Sigmoid colon (tissue), 7 donors: ENCODE results near the gene BIVM. TPM values are rescaled to one million over a fixed set of nuclear protein-coding genes. Genes with fewer than 3 reads are reported as not detected.

Source experiments
- DNase-seq: peaks from one replicate; pipeline ENCODE4 v3.0.0-alpha.2; 2019
- H3K27ac ChIP-seq, 4 donors: fragments of 200-600 bp; sonication (generic); one replicate each; pipeline ENCODE4 v1.5.1; 2016 to 2019; ENCODE audit warnings: mild to moderate bottlenecking in 1 of 4
- H3K27me3 ChIP-seq, 3 donors: fragments of 200-600 bp; sonication (generic); one replicate each; pipeline ENCODE4 v1.5.1; 2019; ENCODE audit warnings: mild to moderate bottlenecking in 1 of 3
- H3K36me3 ChIP-seq, 4 donors: fragments of 200-600 bp; sonication (generic); one replicate each; pipeline ENCODE4 v1.5.1; 2016 to 2019
- H3K4me1 ChIP-seq, 4 donors: fragments of 200-600 bp; sonication (generic); one replicate each; pipeline ENCODE4 v1.5.1; 2017 to 2019
- H3K4me3 ChIP-seq, 4 donors: fragments of 200-600 bp; sonication (generic); one replicate each; pipeline ENCODE4 v1.5.1; 2017 to 2019; ENCODE audit warnings: mild to moderate bottlenecking in 2 of 4, moderate library complexity in 1 of 4
- H3K9me3 ChIP-seq, 4 donors: fragments of 200-600 bp in 3 of 4; sonication (generic) in 3 of 4; one replicate each; pipeline versions ENCODE4 v1.5.1 to v1.6.1; 2013 to 2019
- EP300 ChIP-seq, 4 donors: sonication (generic); formaldehyde crosslinking; IDR thresholded peaks; one replicate each; pipeline ENCODE4 v1.6.1; 2017; ENCODE audit warnings: antibody characterized with exemption in 4 of 4
- POLR2A ChIP-seq, 2 donors: fragments of 450-650 bp; IDR thresholded peaks; one replicate each; pipeline ENCODE4 v1.6.1; 2016; ENCODE audit warnings: antibody characterized with exemption in 2 of 2, mild to moderate bottlenecking in 2 of 2, moderate library complexity in 2 of 2
- POLR2AphosphoS5 ChIP-seq, 4 donors: sonication (generic); formaldehyde crosslinking; IDR thresholded peaks; one replicate each; pipeline ENCODE4 v1.6.1; 2017; ENCODE audit warnings: antibody characterized with exemption in 4 of 4
- WGBS, 2 donors: extraction: QIAGEN DNeasy Blood & Tissue Kit; methylation state at CpG; one replicate each; pipeline ENCODE4 v1.1.7; 2013; 5-methylcytosine and 5-hydroxymethylcytosine counted together
- intact Hi-C: fragments of 100-400 bp; cut with DNase I; formaldehyde crosslinking; loops from one replicate; pipeline ENCODE4 v1.15.1; 2023
- polyA plus RNA-seq, 3 donors: library from polyadenylated mRNA; stranded (reverse); fragments of 200-250 nt; gene quantifications; one replicate each; pipeline ENCODE4 v1.2.3, GENCODE V29; 2013
- total RNA-seq, 4 donors: library from RNA; depleted of rRNA; stranded (reverse); fragments of >200 nt; gene quantifications; one replicate each; pipeline ENCODE4 v1.1.0, GENCODE V29; 2016
- TF ChIP-seq, protein P1 (sequence below), 4 experiments: fragments of 450-650 bp in 3 of 4; fragments of 200-600 bp in 1 of 4; IDR thresholded peaks; one replicate each; pipeline ENCODE4 v1.5.1; 2016 to 2019; ENCODE audit warnings: antibody characterized with exemption in 4 of 4, mild to moderate bottlenecking in 3 of 4, moderate library complexity in 2 of 4
- donor health status: healthy with polysubstance abuse.
- donor health status: Bipolar disorder and iron deficiency.
- donor health status: healthy.

The BIVM gene
- total and polyA plus RNA-seq, 7 donors: 5.4 to 31.0 (median 14.8) TPM

DNA sequence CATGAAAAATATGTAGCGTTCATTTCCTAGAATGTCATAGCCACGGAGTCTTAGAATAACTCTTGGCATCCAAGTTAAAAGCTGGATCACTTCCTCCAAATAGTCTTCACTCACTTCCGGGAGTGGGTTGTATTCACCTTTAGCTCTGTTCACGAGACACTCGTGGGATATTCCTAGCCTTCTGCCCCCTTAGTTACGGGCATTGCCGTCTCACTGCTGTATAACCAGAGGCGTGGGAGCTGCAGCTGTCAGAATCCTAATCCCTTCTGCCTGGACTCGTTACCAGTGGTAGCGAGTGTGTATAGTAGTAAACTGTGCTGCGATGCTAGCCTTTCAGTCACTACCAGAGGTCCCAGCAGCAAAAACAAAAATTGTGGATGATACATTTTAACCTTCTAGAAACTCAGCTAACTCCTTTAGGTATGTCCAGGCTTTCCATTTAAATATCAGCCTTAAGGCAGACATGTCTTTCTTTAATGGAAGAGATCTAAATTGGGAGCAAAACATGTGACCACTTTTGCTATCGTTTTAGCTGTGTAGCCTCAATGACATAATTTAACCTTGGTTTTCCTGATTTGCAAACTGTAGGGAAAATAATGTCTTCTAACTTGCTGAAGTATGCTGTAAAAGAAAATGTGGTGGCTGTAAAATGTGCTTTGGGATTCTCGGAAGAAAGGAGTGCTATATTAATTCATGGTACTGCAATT, 81.0 kb downstream of the BIVM start:
- intact Hi-C loops: no loop called here

DNA sequence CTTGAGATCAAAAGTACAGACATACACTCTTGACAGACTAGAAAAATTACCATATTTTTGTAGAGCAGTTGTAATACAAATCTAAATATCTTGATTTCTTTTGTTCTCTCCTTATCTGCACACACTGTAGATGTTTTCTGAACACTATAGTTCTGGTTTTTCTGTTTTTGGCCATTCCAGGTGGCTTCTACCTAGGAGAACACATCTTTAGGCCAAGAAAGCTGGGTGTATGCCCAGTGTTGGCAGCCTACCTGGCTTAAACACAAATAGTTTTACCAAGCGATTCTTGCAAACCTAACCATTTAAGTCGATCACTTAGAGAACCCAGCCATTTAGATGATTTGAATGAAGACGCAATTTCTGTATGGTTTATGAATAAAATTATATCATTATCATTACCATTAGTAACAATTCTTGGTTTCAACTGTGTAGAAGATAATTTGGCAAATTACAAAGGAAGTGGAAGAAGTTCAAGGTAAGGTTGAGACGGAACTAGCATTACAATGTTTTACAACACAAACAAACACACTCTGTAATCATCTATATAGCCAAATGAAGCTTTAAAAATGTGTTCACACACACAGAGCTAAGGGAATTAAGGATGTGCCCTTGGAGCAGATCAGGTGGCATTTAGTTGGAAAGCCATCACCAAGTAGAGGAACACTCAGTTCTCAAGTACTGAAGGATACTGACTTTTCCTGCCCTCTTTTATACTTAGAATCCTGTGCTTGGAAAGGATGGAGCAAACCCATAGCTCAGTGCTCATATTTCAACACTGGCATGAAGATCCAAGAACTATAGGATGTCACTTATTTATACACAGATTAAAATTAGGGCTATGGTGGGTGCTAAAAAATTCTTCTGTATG, 83.1 kb downstream of the BIVM start:
- Histone ChIP-seq H3K36me3 (peaks cover 0 to 6% (median 0%) of the 10 kb centered on the region in 4 donors), H3K9me3 (no peaks in the 10 kb centered on the region), H3K4me3 (no peak overlapping the region), H3K4me1 (peaks cover 0 to 3% (median 0%) of the 10 kb centered on the region in 4 donors), H3K27ac (no peak overlapping the region), H3K27me3 (no peaks in the 10 kb centered on the region)
- intact Hi-C loops: no loop called here
- 85 to 93% methylated on average over 4 of the region's 4 CpGs for WGBS, 2 donors
- TF ChIP-seq POLR2AphosphoS5 (IDR thresholded peaks at IDR 0.05) (no peak), EP300 (IDR thresholded peaks at IDR 0.05) (no peak), POLR2A (IDR thresholded peaks at IDR 0.05) (no peak)
- TF ChIP-seq, protein P1, sequence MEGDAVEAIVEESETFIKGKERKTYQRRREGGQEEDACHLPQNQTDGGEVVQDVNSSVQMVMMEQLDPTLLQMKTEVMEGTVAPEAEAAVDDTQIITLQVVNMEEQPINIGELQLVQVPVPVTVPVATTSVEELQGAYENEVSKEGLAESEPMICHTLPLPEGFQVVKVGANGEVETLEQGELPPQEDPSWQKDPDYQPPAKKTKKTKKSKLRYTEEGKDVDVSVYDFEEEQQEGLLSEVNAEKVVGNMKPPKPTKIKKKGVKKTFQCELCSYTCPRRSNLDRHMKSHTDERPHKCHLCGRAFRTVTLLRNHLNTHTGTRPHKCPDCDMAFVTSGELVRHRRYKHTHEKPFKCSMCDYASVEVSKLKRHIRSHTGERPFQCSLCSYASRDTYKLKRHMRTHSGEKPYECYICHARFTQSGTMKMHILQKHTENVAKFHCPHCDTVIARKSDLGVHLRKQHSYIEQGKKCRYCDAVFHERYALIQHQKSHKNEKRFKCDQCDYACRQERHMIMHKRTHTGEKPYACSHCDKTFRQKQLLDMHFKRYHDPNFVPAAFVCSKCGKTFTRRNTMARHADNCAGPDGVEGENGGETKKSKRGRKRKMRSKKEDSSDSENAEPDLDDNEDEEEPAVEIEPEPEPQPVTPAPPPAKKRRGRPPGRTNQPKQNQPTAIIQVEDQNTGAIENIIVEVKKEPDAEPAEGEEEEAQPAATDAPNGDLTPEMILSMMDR (IDR thresholded peaks at IDR 0.05): no peak
- no peak for DNase-seq

More for the DNA sequence above, 81.0 kb downstream of the BIVM start:
- peaks cover 0 to 3% (median 0%) of the 10 kb centered on the region in 4 donors for H3K4me1 ChIP-seq
- WGBS, 2 donors: 85 to 88% methylated on average over 13 of the region's 13 CpGs
- DNase-seq: no peak
- H3K9me3 ChIP-seq: no peaks in the 10 kb centered on the region
- no peak overlapping the region for H3K27ac ChIP-seq
- no peaks in the 10 kb centered on the region for H3K27me3 ChIP-seq
- H3K4me3 ChIP-seq: no peak overlapping the region
- TF ChIP-seq, protein P1 (IDR thresholded peaks at IDR 0.05): no peak
- no peak for TF ChIP-seq EP300 (IDR thresholded peaks at IDR 0.05)
- TF ChIP-seq POLR2A (IDR thresholded peaks at IDR 0.05): no peak
- no peak for TF ChIP-seq POLR2AphosphoS5 (IDR thresholded peaks at IDR 0.05)
- H3K36me3 ChIP-seq: peaks cover 0 to 28% (median 13%) of the 10 kb centered on the region in 4 donors

Other genes with a start within 250 kb of the BIVM start
- gene TPP2, start 202.1 kb upstream of the BIVM start, total RNA-seq: 10 to 100 TPM; 33.0 to 54.2 (median 37.3) TPM
- 10 to 100 TPM; 11.4 to 23.9 (median 14.6) TPM for gene TPP2, start 202.1 kb upstream of the BIVM start, polyA plus RNA-seq
- gene METTL21C, start 104.1 kb upstream of the BIVM start, total RNA-seq: under 1 TPM in 1 of 4 donors, not detected in 3; 0.36 TPM
- gene METTL21C, start 104.1 kb upstream of the BIVM start, polyA plus RNA-seq: not detected
- gene TEX30, start 25.3 kb upstream of the BIVM start, total RNA-seq: 10 to 100 TPM in 2 of 4 donors, 1 to 10 TPM in 2; 8.9 to 17.3 (median 11.7) TPM
- gene TEX30, start 25.3 kb upstream of the BIVM start, polyA plus RNA-seq: 1 to 10 TPM; 6.6 to 7.2 (median 6.7) TPM
- 1 to 10 TPM; 3.1 to 8.4 (median 7.4) TPM for gene POGLUT2, start 143 bp upstream of the BIVM start, total RNA-seq
- gene POGLUT2, start 143 bp upstream of the BIVM start, polyA plus RNA-seq: 1 to 10 TPM in 1 of 3 donors, under 1 TPM in 2; 0.60 to 2.7 (median 0.92) TPM
- 10 to 100 TPM; 30.7 to 68.5 (median 63.3) TPM for gene ERCC5, start 46.9 kb downstream of the BIVM start, total RNA-seq
- gene ERCC5, start 46.9 kb downstream of the BIVM start, polyA plus RNA-seq: 10 to 100 TPM; 38.8 to 51.2 (median 45.0) TPM